ENCODE results near the gene USP12. TPM values are rescaled to one million over a fixed set of nuclear protein-coding genes. Genes with fewer than 3 reads are reported as not detected.
"Not testable (repeated sequence)": the region's sequence is repeated elsewhere in the genome, so short reads cannot be mapped to it uniquely, and the experiment has no call there.

The USP12 gene
- total RNA-seq, 1 donor from 2014 or later: 17.2 TPM

DNA sequence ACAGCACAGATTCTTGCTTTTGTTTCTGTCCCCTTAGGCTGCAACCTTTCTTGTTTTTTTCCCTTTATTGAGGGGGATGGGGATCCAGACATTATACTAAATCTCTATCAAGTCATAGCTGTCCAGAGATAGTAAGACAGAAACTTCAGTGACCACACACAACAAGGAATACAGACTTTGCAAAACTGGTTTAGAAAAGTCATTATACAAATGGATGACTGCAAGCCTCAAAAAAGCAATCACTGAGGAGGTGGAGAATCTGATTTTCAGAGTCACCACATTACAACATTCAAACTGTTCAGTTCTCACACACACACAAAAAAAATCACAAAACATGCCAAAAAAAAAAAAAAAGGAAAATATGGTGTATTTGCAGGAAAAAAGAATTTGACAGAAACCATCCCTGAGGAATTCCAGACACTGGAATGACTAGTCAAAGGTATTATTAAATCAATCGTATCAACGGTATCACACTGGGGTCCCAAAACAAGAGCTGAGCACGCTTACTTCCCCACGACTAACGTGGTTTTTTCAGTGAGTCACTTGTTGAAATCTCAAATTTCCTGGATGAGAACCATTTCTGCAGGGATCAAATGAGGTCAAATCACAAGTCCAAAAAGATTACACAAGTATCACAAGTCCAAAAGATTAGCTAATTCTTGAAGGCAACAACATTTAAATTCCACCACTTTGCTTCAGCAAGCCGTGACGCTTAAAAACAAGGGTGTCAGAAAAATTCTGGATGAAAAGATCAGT is 41.2 kb downstream of the USP12 start:
- intact Hi-C loops (cut with DNase I): no loop called here
- ATAC-seq (ENCODE audit: poor library complexity) (peak; percentile 82), DNase-seq (no peak)

GRCh38 chr13:27128825-27129627 is 42.6 kb downstream of the USP12 start:
- DNase-seq (no peak), ATAC-seq (ENCODE audit: poor library complexity) (no peak)
- intact Hi-C loops (cut with DNase I): no loop called here

- intact Hi-C loops (cut with DNase I): no loop called here
- no peak for ATAC-seq (ENCODE audit: poor library complexity)
- DNase-seq: no peak
Observed at GRCh38 chr13:27126859-27127258, 44.8 kb downstream of the USP12 start.

- no peak for DNase-seq
- intact Hi-C loops (cut with DNase I): no loop called here
- ATAC-seq (ENCODE audit: poor library complexity): peak; percentile 16
Observed at GRCh38 chr13:27125357-27126282, 46.0 kb downstream of the USP12 start.

DNA sequence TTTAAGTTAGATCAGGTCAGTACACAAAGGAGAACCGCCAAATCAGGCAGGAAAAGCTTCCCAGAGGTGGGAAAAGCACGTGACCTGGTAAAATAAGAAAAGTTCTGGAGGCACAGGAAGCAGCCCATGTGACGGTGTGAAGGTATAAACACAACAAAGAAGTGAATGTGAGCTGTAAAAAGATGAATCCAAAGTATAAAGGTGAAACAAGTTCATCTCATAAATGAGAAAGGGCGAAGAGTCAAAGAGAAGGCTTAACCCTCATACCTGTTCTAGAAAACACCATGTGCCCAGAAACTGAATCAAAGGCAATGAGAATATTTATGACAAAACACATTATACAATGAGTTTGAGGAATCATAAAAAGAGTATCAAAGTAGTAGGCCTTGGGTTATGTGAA is 47.0 kb downstream of the USP12 start:
- no peak for DNase-seq
- intact Hi-C loops (cut with DNase I): no loop called here
- ATAC-seq (ENCODE audit: poor library complexity): no peak

- ATAC-seq (ENCODE audit: poor library complexity); intact Hi-C loops (cut with DNase I); DNase-seq: not testable (repeated sequence)
Observed at GRCh38 chr13:27123445-27123844, 48.2 kb downstream of the USP12 start.

- ATAC-seq (ENCODE audit: poor library complexity): no peak
- intact Hi-C loops (cut with DNase I): no loop called here
- DNase-seq: no peak
Observed at GRCh38 chr13:27122036-27122435, 49.6 kb downstream of the USP12 start.

GRCh38 chr13:27120811-27121210 is 50.8 kb downstream of the USP12 start:
- ATAC-seq (ENCODE audit: poor library complexity) (no peak), DNase-seq (no peak)
- intact Hi-C loops (cut with DNase I): no loop called here

- DNase-seq (no peak), ATAC-seq (ENCODE audit: poor library complexity) (no peak)
- intact Hi-C loops (cut with DNase I): no loop called here
Observed at GRCh38 chr13:27120011-27120410, 51.6 kb downstream of the USP12 start.

- intact Hi-C loops (cut with DNase I): no loop called here
- DNase-seq (no peak), ATAC-seq (ENCODE audit: poor library complexity) (no peak)
Observed at GRCh38 chr13:27118428-27119054, 53.1 kb downstream of the USP12 start.

DNA sequence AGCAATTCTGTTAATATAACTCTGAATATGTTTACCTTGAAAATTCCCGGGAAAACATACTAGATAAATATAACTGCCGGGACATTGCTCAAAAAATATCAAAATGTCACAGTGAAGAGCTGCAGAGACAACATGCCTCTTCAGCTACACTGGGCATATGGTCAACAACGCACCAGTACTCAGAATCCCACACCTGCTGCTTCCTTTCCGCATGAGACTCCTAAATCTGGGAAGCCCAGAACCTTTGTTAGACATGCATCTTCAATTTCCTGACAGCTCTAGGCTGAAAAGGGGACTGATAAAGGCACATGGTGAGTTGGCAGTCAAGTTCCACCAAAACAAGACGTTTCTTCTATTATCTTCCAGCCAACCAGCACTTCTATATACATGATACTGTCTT is 53.7 kb downstream of the USP12 start:
- DNase-seq (no peak), ATAC-seq (ENCODE audit: poor library complexity) (peak; percentile 36)
- intact Hi-C loops (cut with DNase I): no loop called here

DNA sequence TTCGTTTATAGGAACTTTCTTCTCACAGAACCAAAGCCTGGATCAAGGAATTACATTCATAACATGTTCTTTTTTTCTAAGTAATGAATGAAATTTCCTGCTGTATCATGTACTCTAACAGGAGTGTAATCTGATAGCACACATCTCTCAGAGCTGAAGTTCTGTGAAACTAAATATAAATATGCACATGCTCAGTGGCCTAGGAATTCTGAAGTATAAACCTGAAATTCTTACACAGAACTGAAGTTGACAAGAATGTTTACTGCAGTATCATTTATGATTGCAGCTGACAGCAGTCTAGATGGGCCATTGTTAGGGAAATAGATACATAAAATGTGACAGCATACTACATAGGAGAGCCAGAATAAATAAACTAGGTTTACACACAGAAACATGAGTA is 54.5 kb downstream of the USP12 start:
- intact Hi-C loops (cut with DNase I): no loop called here
- ATAC-seq (ENCODE audit: poor library complexity): no peak
- no peak for DNase-seq

DNA sequence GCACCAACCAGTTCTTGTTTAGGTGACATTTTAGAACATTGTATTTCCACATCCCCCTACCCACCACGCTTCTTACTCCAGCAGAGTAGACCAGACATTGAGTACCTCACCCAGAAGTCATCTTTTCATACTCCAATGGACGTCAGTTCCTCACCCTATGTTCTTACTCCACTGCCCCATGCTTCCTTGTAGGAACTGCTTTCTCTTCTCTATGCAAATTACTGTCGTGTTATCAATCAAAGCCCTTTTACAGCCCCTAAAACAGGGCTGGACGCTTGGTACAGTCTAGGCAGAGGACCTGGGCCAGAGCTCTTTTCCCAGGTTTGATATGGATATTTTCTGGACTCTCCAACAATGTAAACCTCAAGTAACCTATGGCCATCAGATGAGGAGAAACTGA is 58.2 kb downstream of the USP12 start:
- intact Hi-C loops (cut with DNase I): no loop called here
- DNase-seq: no peak
- ATAC-seq (ENCODE audit: poor library complexity): no peak

DNA sequence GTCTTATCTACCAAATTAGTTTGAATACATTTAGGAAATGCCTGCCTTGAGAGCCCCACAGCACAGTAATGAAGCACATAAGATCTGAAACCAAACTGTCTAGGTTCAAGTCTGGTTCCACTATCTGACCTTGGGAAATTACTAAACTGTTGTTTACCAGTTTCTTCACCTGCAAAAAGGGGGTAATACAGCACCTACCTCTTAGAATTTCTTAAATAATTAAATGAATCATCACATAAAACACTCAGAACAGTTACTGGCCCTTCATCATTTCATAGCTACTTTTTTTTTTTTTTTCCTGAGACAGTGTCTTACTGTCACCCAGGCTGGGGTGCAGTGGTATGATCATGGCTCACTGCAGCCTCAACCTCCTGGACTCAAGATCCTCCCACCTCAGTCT is 59.6 kb downstream of the USP12 start:
- ATAC-seq (ENCODE audit: poor library complexity): no peak
- intact Hi-C loops (cut with DNase I): no loop called here
- no peak for DNase-seq

GRCh38 chr13:27110056-27110746 is 61.4 kb downstream of the USP12 start:
- intact Hi-C loops (cut with DNase I): no loop called here
- no peak for ATAC-seq (ENCODE audit: poor library complexity)
- DNase-seq: no peak

GRCh38 chr13:27106144-27106543 is 65.5 kb downstream of the USP12 start:
- DNase-seq (no peak), ATAC-seq (ENCODE audit: poor library complexity) (no peak)
- intact Hi-C loops (cut with DNase I): no loop called here

DNA sequence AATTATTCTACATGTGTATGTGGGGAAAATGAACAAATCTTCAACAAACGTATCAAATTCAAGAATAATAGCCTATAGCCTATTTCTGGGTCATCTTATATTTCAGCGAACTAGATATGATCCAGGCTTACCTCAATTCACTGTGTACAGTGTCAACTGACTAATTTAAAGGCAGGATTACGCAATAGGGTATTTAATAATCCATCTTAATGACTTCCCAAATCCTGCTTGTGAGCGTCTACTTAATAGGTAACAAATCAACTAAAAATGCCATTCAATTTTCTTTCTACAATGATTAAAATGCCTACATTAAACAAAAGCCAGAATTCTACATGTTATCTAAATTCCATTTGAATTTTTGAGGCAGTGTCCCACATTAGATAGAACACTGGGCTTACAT is 67.0 kb downstream of the USP12 start:
- intact Hi-C loops (cut with DNase I): no loop called here
- ATAC-seq (ENCODE audit: poor library complexity) (no peak), DNase-seq (no peak)

DNA sequence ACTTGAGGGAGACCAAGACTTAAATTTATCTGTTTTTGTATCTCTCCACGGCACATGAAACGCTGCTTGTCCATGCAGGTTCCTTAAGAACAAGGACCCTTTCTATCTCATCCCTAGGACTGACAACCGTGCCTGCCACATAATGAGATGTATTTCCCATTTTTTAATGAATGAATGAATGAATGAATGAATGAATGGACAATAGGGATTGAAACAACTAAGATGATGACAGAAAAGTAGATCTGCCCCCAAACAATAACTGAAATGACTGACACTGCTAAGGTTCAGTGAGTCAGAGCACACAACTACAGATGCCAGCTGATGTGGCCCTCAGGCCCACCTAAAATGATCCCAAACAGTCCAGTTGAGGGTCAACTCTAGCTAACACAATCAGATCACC is 69.8 kb downstream of the USP12 start:
- no peak for ATAC-seq (ENCODE audit: poor library complexity)
- intact Hi-C loops (cut with DNase I): no loop called here
- no peak for DNase-seq

All from Right ventricle myocardium superior (tissue), 1 donor.